Ishikawa (cell line): Measurements from ENCODE around the gene UBL4A.

Experiments used
- CEBPB ChIP-seq: IDR thresholded peaks from 2 replicates; pipeline ENCODE4 v1.6.1; 2012
- CREB1 ChIP-seq: IDR thresholded peaks from 2 replicates; pipeline ENCODE4 v1.6.1; 2012; ENCODE audit warnings: low read depth
- EGR1 ChIP-seq: IDR thresholded peaks from 2 replicates; pipeline ENCODE4 v1.6.1; 2012
- EP300 ChIP-seq: IDR thresholded peaks from 2 replicates; pipeline ENCODE4 v1.6.1; 2012; ENCODE audit warnings: borderline replicate concordance
- FOXM1 ChIP-seq: IDR thresholded peaks from 2 replicates; pipeline ENCODE4 v1.6.1; 2012; ENCODE audit warnings: low read depth, borderline replicate concordance
- MAX ChIP-seq: IDR thresholded peaks from 2 replicates; pipeline ENCODE4 v1.6.1; 2012
- NFIC ChIP-seq: IDR thresholded peaks from 2 replicates; pipeline ENCODE4 v1.6.1; 2012
- RAD21 ChIP-seq: IDR thresholded peaks from 2 replicates; pipeline ENCODE4 v1.6.1; 2012; ENCODE audit warnings: low read depth
- TAF1 ChIP-seq: IDR thresholded peaks from 2 replicates; pipeline ENCODE4 v1.6.1; 2012; ENCODE audit warnings: low read depth, mild to moderate bottlenecking
- TCF12 ChIP-seq: IDR thresholded peaks from 2 replicates; pipeline ENCODE4 v1.6.1; 2012; ENCODE audit warnings: low read depth
- TEAD4 ChIP-seq: IDR thresholded peaks from 2 replicates; pipeline ENCODE4 v1.6.1; 2012
- USF1 ChIP-seq: IDR thresholded peaks from 2 replicates; pipeline ENCODE4 v1.6.1; 2012
- YY1 ChIP-seq: IDR thresholded peaks from 2 replicates; pipeline ENCODE4 v1.6.1; 2012; ENCODE audit warnings: low read depth
- ZBTB7A ChIP-seq: IDR thresholded peaks from 2 replicates; pipeline ENCODE4 v1.6.1; 2012; ENCODE audit warnings: low read depth
- TF ChIP-seq, protein P1 (sequence below): IDR thresholded peaks from 2 replicates; pipeline ENCODE4 v1.6.1; 2012; ENCODE audit warnings: low read depth, mild to moderate bottlenecking

UBL4A gene

GRCh38 chrX:154465601-154466000 is 20.8 kb downstream of the UBL4A start:
- TF ChIP-seq EGR1 = no peak
- TF ChIP-seq NFIC = no peak
- TF ChIP-seq TAF1 = no peak
- TF ChIP-seq TCF12 = no peak
- TF ChIP-seq USF1 = no peak
- no peak for TF ChIP-seq ZBTB7A
- no peak for TF ChIP-seq TEAD4
- TF ChIP-seq FOXM1 = no peak
- TF ChIP-seq, protein P1, sequence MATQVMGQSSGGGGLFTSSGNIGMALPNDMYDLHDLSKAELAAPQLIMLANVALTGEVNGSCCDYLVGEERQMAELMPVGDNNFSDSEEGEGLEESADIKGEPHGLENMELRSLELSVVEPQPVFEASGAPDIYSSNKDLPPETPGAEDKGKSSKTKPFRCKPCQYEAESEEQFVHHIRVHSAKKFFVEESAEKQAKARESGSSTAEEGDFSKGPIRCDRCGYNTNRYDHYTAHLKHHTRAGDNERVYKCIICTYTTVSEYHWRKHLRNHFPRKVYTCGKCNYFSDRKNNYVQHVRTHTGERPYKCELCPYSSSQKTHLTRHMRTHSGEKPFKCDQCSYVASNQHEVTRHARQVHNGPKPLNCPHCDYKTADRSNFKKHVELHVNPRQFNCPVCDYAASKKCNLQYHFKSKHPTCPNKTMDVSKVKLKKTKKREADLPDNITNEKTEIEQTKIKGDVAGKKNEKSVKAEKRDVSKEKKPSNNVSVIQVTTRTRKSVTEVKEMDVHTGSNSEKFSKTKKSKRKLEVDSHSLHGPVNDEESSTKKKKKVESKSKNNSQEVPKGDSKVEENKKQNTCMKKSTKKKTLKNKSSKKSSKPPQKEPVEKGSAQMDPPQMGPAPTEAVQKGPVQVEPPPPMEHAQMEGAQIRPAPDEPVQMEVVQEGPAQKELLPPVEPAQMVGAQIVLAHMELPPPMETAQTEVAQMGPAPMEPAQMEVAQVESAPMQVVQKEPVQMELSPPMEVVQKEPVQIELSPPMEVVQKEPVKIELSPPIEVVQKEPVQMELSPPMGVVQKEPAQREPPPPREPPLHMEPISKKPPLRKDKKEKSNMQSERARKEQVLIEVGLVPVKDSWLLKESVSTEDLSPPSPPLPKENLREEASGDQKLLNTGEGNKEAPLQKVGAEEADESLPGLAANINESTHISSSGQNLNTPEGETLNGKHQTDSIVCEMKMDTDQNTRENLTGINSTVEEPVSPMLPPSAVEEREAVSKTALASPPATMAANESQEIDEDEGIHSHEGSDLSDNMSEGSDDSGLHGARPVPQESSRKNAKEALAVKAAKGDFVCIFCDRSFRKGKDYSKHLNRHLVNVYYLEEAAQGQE = no peak
- TF ChIP-seq CREB1 = no peak
- TF ChIP-seq YY1 = no peak
- no peak for TF ChIP-seq RAD21
- no peak for TF ChIP-seq CEBPB
- no peak for TF ChIP-seq EP300
- no peak for TF ChIP-seq MAX

- TF ChIP-seq RAD21 (no peak), ZBTB7A (no peak), NFIC (no peak), CEBPB (no peak), TEAD4 (no peak), EP300 (no peak), TCF12 (no peak), USF1 (no peak), YY1 (no peak), CREB1 (no peak), TAF1 (no peak), MAX (no peak), EGR1 (no peak), FOXM1 (no peak)
- TF ChIP-seq, protein P1 = no peak
Measured at GRCh38 chrX:154464806-154465365, 21.5 kb downstream of the UBL4A start.

- no peak for TF ChIP-seq YY1
- no peak for TF ChIP-seq EP300
- TF ChIP-seq RAD21 = no peak
- no peak for TF ChIP-seq CEBPB
- TF ChIP-seq MAX = no peak
- no peak for TF ChIP-seq NFIC
- no peak for TF ChIP-seq FOXM1
- TF ChIP-seq TCF12 = no peak
- TF ChIP-seq CREB1 = no peak
- no peak for TF ChIP-seq ZBTB7A
- no peak for TF ChIP-seq TAF1
- no peak for TF ChIP-seq USF1
- TF ChIP-seq TEAD4 = no peak
- TF ChIP-seq, protein P1 = no peak
- no peak for TF ChIP-seq EGR1
Measured at GRCh38 chrX:154463611-154464220, 22.7 kb downstream of the UBL4A start.
